Hepatocyte (in vitro differentiated cells): ENCODE measurements around the gene FAM219B.

ENCODE experiments used
- CTCF ChIP-seq: fragments of 200-600 bp; sonication (generic); IDR thresholded peaks from 2 replicates; pipeline ENCODE4 v1.5.1; 2016; ENCODE audit warnings: antibody characterized with exemption, mild to moderate bottlenecking; ENCODE audit not compliant: poor library complexity
- EZH2phosphoT487 ChIP-seq: fragments of 200-600 bp; sonication (generic); IDR thresholded peaks from one replicate; pipeline ENCODE4 v1.6.1; 2018; ENCODE audit warnings: antibody characterized with exemption, mild to moderate bottlenecking, low read depth, moderate library complexity; ENCODE audit not compliant: unreplicated experiment, severe bottlenecking

GRCh38 chr15:74850393-74850792 lies 56.3 kb downstream of the FAM219B start:
- TF ChIP-seq CTCF (no peak), EZH2phosphoT487 (no peak)
